Upper lobe of right lung (tissue), 1 donor: ENCODE results near the gene JADE2. TPM values are rescaled to one million over a fixed set of nuclear protein-coding genes. Genes with fewer than 3 reads are reported as not detected.

Experiments
- ATAC-seq: fragments of 200-7000 bp; cut with Tn5 transposase; one replicate; pipeline ENCODE4 v1.9.1; 2020; ENCODE audit warnings: mild to moderate bottlenecking, moderate library complexity
- DNase-seq: peaks from one replicate; pipeline ENCODE4 v3.0.0-alpha.2; 2020
- H3K27ac ChIP-seq: fragments of 200-600 bp; one replicate; pipeline ENCODE4 v1.8.0; 2022
- H3K27me3 ChIP-seq: fragments of 200-600 bp; one replicate; pipeline ENCODE4 v1.8.0; 2022; ENCODE audit warnings: mild to moderate bottlenecking
- H3K36me3 ChIP-seq: fragments of 200-600 bp; one replicate; pipeline ENCODE4 v1.8.0; 2022
- H3K4me1 ChIP-seq: fragments of 200-600 bp; one replicate; pipeline ENCODE4 v1.8.0; 2022
- H3K4me3 ChIP-seq: fragments of 200-600 bp; one replicate; pipeline ENCODE4 v1.8.0; 2022; ENCODE audit warnings: mild to moderate bottlenecking
- H3K9me3 ChIP-seq: fragments of 200-600 bp; one replicate; pipeline ENCODE4 v1.8.0; 2022
- intact Hi-C: fragments of 100-400 bp; cut with DNase I; formaldehyde crosslinking; loops from one replicate; pipeline ENCODE4 v1.11.0; 2022
- total RNA-seq: library from RNA; stranded (reverse); fragmentation: NEBNext Ultra II Directional; extraction: Animal tissue kit (Norgen Biotek cat#: 25700); gene quantifications from one replicate; pipeline ENCODE4 v1.2.1, GENCODE V29; 2021
- TF ChIP-seq, protein P1 (sequence below): fragments of 200-600 bp; IDR thresholded peaks from one replicate; pipeline ENCODE4 v1.8.0; 2022; ENCODE audit warnings: antibody characterized with exemption
- donor health status: DM: no; HTN: yes; CAD: no; lungs with severe emphysema.

Gene JADE2
- total RNA-seq, 1 donor from 2014 or later, result 86.7 TPM

GRCh38 chr5:134574521-134574920 lies 49.1 kb downstream of the JADE2 start:
- DNase-seq, result no peak
- Histone ChIP-seq H3K4me1 (peaks cover 19% of the 10 kb centered on the region), H3K4me3 (no peak overlapping the region), H3K27ac (no peak overlapping the region), H3K36me3 (peaks cover 99% of the 10 kb centered on the region), H3K27me3 (no peaks in the 10 kb centered on the region), H3K9me3 (no peaks in the 10 kb centered on the region)
- TF ChIP-seq, protein P1, sequence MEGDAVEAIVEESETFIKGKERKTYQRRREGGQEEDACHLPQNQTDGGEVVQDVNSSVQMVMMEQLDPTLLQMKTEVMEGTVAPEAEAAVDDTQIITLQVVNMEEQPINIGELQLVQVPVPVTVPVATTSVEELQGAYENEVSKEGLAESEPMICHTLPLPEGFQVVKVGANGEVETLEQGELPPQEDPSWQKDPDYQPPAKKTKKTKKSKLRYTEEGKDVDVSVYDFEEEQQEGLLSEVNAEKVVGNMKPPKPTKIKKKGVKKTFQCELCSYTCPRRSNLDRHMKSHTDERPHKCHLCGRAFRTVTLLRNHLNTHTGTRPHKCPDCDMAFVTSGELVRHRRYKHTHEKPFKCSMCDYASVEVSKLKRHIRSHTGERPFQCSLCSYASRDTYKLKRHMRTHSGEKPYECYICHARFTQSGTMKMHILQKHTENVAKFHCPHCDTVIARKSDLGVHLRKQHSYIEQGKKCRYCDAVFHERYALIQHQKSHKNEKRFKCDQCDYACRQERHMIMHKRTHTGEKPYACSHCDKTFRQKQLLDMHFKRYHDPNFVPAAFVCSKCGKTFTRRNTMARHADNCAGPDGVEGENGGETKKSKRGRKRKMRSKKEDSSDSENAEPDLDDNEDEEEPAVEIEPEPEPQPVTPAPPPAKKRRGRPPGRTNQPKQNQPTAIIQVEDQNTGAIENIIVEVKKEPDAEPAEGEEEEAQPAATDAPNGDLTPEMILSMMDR, result no peak
- no peak for ATAC-seq
- intact Hi-C loops, result no loop called here

DNA sequence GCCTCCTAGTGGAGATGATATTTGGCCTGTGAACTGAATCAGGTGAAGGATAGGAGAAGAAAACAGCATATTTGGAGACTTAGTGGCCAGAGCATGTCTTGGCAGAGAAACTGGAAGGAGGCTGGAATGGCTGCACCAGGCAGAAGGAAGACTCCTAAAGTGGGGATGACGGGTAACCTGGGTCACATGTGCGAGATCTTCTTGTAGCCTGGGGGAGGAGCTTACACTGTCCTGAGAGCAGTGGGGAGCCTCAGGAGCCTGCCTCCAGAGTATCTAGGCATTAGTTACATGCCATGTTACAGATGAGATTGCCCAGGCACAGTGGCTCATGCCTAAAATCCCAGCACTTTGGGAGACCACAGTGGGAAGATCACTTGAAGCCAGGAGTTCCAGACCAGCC lies 49.8 kb downstream of the JADE2 start:
- DNase-seq, result no peak
- no peaks in the 10 kb centered on the region for H3K27me3 ChIP-seq
- intact Hi-C loops, result no loop called here
- TF ChIP-seq, protein P1, result no peak
- no peak overlapping the region for H3K27ac ChIP-seq
- no peak for ATAC-seq
- no peaks in the 10 kb centered on the region for H3K9me3 ChIP-seq
- peaks cover 94% of the 10 kb centered on the region for H3K36me3 ChIP-seq
- peaks cover 12% of the 10 kb centered on the region for H3K4me1 ChIP-seq
- no peak overlapping the region for H3K4me3 ChIP-seq

DNA sequence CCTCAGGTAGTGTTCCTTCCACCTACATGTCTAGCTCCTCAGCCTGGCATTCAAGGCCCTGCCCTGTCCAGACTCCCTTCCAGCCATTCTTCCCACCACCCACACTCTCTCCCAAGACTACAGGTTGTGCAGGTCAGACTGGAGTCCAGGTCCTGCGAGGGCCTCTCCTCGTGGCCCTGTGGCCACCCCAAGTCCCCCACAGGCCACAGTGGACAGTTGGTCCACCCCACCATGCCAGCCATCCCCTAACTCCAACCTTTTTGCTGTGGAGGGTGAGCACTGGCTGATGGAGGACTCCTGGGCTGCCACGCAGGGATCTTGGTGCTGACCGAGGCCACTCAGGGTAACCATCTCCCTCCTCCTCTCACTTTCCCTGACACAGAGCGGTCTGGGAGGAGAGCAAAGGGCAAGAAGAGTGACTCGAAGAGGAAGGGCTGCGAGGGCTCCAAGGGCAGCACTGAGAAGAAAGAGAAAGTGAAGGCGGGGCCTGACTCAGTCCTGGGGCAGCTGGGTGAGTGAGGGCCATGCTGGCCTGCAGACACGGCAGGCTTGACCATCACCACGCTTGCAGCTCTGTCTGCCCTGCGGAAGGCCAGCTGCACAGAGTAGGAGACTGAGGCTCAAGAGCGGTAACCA lies 51.0 kb downstream of the JADE2 start:
- H3K9me3 ChIP-seq, result no peaks in the 10 kb centered on the region
- peaks cover 17% of the 10 kb centered on the region for H3K4me1 ChIP-seq
- H3K27ac ChIP-seq, result no peak overlapping the region
- TF ChIP-seq, protein P1, result no peak
- H3K4me3 ChIP-seq, result no peak overlapping the region
- peak; percentile 57 for ATAC-seq
- intact Hi-C loops, result no loop called here
- H3K36me3 ChIP-seq, result peaks cover 93% of the 10 kb centered on the region
- no peaks in the 10 kb centered on the region for H3K27me3 ChIP-seq
- no peak for DNase-seq

DNA sequence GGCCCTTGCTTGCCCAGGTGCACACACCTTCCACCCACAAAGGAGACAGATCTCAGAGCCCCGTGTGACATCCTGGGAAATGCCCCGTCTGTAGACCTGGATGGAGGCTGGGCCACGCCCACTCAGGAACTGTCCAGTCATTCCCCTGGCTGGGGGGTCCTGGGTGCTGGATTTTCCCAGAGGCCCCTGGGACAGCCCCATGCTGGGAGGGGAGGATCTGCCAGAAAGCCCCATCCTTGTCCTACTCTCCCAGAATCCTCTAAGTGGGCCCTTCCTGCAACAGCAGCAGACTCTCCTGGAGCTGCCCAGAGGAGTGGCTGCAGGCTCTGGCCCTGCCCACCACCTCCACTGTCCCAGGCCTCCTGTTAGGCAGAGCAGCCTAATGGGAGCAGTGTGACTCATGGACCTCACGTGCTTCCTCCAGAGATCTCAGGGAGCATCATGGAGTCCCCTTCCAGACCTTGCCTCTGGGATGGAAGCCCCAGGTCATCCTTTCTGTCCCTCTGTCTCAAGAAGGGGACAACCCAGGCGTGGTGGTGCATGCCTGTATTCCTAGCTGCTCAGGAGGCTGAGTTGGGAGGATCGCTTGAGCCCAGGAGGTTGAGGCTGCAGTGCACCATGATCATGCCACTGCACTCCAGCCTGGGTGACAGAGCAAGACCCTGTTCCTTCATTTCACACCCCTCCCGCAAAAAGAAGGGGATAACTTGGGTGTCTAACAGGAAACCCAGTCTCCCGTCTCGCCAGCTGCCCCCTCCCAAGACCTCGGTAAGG lies 51.7 kb downstream of the JADE2 start:
- no peak for DNase-seq
- intact Hi-C loops, result no loop called here

GRCh38 chr5:134577796-134578577 lies 52.5 kb downstream of the JADE2 start:
- TF ChIP-seq, protein P1, result peak; percentile 83
- no peaks in the 10 kb centered on the region for H3K27me3 ChIP-seq
- intact Hi-C loops, result no loop called here
- no peak overlapping the region for H3K4me3 ChIP-seq
- H3K36me3 ChIP-seq, result peaks cover 79% of the 10 kb centered on the region
- H3K4me1 ChIP-seq, result peaks cover 23% of the 10 kb centered on the region
- no peaks in the 10 kb centered on the region for H3K9me3 ChIP-seq
- no peak overlapping the region for H3K27ac ChIP-seq
- DNase-seq (peak; percentile 89), ATAC-seq (peak; percentile 76)

More for the DNA sequence above, 51.7 kb downstream of the JADE2 start:
- Histone ChIP-seq H3K27ac (no peak overlapping the region), H3K36me3 (peaks cover 86% of the 10 kb centered on the region), H3K4me3 (no peak overlapping the region), H3K9me3 (no peaks in the 10 kb centered on the region), H3K27me3 (no peaks in the 10 kb centered on the region), H3K4me1 (peaks cover 22% of the 10 kb centered on the region)
- ATAC-seq, result peak; percentile 41
- TF ChIP-seq, protein P1, result no peak
